ELF-1 (cell line): ENCODE measurements around the gene ESPL1.
A peak's percentile ranks its signal among the peaks of the same experiment; 100 is the strongest.
"Not testable (repeated sequence)": the region's sequence is repeated elsewhere in the genome, so short reads cannot be mapped to it uniquely, and the experiment has no call there.

Experiments used
- DNase-seq: peaks from one replicate; pipeline ENCODE4 v3.0.0-alpha.2; 2016; ENCODE audit warnings: low read depth, low spot score

Gene ESPL1

DNA sequence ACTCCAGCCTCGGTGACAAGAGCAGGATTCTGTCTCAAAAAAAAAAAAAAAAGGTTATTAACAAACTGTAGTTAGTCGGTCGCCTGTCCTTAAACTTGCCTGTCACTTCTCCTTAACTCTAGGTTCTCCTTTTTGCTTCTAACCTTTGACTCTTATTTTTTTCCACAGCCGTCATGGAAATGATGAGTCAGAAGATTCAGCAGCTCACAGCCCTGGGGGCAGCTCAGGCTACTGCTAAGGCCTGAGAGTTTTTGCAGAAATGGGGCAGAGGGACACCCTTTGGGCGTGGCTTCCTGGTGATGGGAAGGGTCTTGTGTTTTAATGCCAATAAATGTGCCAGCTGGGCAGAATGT lies 31.0 kb downstream of the ESPL1 start:
- no peak for DNase-seq

DNA sequence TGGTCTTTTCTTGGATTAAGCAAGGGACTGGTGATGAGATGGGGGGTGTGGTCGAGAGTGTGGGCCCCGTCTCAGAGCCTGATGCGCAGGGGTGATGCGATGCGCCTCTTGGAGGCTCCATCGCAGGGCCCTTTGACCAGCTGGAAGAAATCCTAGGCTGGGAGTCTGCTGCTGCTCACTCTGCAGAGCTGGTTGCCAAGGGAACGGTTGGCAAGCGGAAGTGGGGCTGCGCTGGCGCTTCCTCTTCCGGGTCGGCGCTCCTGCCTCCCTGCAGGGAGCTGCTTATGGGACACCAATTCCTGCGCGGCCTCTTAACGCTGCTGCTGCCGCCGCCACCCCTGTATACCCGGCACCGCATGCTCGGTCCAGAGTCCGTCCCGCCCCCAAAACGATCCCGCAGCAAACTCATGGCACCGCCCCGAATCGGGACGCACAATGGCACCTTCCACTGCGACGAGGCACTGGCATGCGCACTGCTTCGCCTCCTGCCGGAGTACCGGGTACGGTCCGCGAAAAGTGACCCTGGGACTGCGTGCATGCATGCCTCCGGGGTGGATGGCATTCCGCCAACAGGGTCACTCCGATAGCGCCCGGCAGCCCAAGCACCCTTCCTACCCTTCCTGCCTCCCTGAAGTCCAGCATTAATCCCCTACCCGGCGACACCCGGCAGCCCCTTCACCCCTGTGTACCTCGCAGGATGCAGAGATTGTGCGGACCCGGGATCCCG lies 31.5 kb downstream of the ESPL1 start, which contains the start of gene MYG1:
Gene MYG1 (plus strand): TSS at position 242 of the 727 bp plus-strand sequence. CDS start 43 bp downstream, at position 285.
- DNase-seq = peak; percentile 96

DNA sequence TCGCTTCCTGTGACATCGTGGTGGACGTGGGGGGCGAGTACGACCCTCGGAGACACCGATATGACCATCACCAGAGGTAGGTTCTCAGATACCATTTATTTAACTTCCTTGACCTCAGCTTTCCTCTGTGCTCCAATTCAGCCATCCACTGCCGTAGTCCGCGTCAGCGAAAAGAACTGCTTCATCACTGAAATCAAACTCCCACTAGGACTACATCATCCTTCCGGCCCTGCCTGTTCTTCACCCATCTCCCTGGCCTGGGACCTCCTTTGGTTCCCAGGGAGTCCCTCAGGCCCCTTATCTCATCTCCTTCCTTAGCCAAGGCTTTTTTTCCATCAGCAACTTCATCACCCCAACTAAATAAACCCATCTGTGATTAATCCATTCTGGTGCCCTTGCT lies 32.1 kb downstream of the ESPL1 start:
- peak; percentile 13 for DNase-seq

- DNase-seq = no peak
Observed at GRCh38 chr12:53302903-53303302, 34.8 kb downstream of the ESPL1 start.

DNA sequence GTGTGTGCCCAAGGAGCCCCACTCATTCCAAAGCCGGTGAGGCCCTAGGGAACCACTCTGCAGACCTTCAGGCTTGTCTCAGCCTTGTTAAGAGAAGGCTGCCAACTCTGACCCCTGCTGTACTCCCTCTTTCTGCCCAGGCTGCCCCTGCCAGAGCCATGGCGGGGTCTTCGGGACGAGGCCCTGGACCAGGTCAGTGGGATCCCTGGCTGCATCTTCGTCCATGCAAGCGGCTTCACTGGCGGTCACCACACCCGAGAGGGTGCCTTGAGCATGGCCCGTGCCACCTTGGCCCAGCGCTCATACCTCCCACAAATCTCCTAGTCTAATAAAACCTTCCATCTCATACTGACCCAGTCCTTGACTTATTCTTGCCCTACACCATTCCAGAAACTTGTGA lies 38.7 kb downstream of the ESPL1 start:
- DNase-seq = no peak

- DNase-seq = no peak
Observed at GRCh38 chr12:53308276-53308675, 40.2 kb downstream of the ESPL1 start.

- DNase-seq = no peak
Observed at GRCh38 chr12:53313996-53314395, 45.9 kb downstream of the ESPL1 start.

DNA sequence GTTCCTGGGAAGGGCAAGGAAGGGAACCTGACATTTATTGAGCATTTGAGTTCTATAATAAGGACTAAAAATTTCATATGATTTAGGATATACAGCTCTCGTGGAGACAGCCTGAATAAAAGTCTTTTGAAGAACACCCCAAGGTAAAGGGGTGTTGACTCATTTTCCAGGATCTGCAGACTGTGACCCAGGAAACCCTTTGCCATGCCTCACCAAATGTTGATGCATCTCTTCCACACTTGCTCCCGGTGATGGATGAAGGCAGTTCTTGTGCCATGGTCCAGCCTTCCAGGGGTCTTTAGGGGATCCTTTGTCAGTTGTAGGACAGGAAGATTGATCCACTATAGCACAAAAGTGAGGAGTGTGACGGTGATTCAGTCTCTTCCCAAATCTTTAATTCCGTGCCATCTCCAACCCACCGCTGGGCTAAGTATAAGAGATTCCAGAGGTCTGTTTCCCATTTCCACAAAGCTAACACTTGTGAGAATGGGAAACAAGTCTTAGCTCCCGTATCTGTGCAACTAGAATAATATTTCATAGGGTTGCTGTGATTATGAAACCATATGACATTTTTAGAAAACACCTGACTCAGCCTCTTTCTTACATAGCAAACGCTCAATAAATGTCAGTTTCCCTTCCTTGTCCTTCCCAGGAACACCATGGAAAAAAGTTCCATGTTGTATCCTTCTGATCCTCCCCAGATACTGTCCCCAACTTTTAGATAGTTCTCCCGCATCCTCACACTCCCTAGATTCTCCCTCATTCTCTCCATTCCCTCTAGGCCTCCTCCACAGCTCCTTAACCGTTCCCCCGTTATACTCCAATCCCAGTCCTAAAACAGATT lies 52.5 kb downstream of the ESPL1 start:
- DNase-seq = no peak

DNA sequence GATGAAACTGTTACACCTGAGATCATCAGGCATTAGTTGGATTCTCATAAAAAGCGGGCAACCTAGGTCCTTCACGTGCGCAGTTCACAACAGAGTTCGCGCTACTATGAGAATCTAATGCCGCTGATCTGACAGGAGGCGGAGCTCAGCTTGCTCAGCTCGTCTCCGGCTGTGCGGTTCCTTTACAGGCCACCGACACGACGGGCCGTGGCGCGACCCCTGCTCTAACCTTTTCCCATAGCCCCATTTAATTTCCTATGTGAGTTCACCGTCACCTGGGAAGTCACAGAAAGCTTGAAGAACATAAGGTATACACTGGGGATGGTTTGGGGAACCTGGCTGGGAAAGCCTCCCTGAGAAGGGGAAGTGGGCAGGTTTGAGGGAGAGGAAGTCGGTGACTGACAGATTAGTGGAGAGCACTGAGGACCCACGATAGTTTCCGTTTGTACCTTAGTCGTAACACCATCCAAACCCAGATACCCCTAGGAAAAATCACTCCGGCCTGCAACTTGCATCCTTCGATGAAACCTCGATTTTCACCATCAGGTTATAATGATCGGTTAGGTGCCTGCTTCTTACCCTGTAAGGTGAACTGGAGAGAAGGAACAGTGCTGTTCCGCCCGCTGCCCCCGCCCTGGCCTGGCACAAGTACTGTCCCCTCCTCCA lies 56.1 kb downstream of the ESPL1 start:
- DNase-seq = peak; percentile 47

- DNase-seq = peak; percentile 93
Observed at GRCh38 chr12:53324779-53325510, 56.8 kb downstream of the ESPL1 start.

DNA sequence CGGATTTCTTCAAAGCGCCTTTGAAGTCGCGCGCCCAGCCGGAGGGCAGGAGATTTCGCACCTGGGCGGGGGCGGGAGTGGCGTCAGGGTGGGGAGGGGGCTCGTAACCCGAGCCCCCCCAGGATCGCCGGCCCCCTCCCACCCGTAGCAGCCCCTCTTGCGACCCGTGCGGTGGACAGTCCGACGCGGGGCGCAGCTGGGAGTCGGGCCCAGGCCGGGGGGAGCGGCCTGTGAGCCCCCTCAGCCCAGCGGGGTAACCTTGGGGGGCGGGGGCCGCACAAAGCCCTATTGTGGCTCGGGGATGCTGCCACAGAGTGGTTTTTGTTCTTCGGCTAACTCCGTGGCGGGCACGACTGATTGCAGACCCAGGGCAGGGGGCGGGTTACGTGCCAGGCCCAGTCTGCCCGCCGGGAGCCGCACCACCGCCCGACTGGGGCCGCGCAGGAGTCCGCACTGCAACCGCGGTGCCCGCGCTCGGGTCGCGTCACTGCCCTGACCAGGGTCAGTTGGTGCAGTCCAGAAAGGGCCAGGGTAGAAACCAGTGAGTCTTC lies 57.5 kb downstream of the ESPL1 start:
- DNase-seq = peak; percentile 51

- no peak for DNase-seq
Observed at GRCh38 chr12:53326460-53327185, 58.5 kb downstream of the ESPL1 start.

DNA sequence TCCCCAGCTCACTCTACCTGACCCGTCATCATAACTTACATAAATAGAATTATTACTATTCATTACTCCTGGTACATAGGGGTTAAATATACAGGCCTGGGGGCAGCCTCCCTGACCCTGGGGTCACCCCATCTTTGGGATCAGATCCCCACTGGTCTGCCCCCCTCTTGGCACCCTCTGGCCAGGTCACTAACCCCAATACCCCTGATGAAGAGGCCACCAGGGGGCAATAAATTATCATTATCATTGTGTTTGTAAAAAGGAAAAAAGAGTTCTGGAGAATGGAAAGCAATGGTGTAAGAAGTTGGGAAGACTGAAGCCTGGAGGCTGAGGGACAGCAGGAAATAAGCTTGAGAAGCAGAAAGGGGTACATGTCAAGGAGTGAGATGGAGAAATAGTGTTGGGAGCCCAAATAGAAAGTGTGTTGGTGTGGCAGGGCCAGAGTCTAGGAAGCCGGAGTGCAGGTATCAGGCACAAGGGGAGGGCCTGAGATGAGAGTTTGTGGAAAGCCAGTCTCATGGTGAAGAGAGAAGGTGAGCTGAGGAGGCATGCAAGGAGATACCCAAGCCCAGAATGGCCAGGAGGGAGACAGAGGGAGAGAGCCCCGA lies 59.4 kb downstream of the ESPL1 start:
- DNase-seq = no peak

GRCh38 chr12:53328043-53328435 lies 59.9 kb downstream of the ESPL1 start:
- peak; percentile 56 for DNase-seq

DNA sequence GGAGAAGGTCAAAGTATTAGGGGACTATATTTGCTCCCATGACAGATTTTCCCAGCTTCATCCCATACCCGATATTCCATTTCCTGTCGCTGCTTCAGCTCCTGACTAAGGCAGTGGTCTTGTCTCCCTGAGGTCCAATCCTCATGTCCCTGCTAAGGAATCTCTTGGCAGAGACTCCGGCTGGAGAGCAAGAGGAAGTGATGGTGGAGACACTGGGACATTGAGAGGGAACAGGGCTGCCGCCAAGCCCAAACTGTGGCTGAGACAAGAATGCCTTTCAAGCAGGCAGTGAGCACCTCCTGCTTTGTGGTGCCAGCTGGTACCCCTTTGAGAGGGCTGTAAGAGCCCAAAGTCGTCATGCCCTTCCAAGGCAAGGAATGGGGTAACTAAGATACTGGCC lies 62.6 kb downstream of the ESPL1 start:
- DNase-seq = no peak

DNA sequence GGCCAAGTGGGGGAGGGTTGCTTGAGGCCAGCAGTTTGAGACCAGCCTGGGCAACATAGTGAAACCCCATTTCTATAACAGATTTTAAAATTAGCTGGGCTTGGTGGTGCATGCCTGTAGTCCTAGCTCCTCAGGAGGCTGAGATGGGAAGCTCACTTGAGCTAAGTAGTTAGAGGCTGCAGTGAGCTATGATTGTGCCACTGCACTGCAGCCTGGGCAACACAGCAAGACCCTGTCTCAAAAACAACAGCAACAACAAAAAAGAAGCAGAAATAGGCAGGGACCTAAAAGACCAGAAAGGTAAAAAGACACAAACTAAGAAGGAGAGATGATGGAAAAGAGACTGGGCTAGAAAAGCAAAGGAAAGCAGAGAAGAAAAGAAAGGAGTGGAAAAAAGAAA lies 64.2 kb downstream of the ESPL1 start:
- not testable (repeated sequence) for DNase-seq

GRCh38 chr12:53332744-53333143 lies 64.6 kb downstream of the ESPL1 start:
- no peak for DNase-seq

GRCh38 chr12:53333289-53333688 lies 65.2 kb downstream of the ESPL1 start:
- no peak for DNase-seq

DNA sequence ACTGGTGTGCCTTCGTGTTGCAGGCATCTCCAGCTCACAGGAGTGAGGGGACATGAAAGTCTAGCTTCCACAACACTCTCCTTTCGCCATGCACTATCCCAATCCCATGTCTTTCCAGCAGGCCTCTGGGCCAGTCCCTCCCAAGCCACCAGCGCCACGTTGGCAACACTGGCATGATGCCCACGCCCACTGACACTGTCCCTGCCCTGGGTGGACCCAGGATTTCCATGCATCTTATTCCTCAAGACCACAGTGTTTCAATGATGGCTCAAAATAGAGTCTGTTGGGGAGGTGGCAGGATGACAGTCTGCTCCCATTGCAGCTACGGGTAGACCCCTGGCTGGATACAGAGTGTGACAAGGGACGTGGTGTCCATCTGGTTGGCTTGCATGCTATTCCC lies 65.7 kb downstream of the ESPL1 start:
- no peak for DNase-seq

DNA sequence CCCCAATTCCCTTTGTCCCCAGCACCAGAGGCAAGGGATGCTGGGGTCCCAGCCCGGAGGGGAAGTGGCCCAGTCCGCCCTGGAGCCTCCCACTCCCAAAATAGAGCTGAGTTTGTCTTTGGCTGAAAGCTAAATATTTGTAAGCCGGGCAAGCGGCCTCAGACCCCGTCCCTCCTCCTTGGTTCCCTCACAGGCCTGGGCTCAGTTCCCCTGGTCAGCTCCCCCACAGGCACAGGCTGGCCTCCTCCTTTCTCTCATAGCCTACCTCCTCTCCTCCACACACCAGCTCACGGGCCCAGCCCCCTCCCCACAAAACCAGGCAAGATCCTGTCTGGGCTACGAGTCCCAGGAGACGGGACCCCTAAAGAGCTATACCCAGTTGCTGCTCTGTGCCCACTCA lies 66.7 kb downstream of the ESPL1 start:
- DNase-seq = no peak
